Activated naive CD4-positive, alpha-beta T cell treated with Interleukin-2 at 50 U/mL for 16 hours (primary cell): Measurements from ENCODE around the gene TRIM28.

Source experiments
- DNase-seq: peaks from one replicate; pipeline ENCODE4 v3.0.0-alpha.2; 2020

TRIM28 gene

DNA sequence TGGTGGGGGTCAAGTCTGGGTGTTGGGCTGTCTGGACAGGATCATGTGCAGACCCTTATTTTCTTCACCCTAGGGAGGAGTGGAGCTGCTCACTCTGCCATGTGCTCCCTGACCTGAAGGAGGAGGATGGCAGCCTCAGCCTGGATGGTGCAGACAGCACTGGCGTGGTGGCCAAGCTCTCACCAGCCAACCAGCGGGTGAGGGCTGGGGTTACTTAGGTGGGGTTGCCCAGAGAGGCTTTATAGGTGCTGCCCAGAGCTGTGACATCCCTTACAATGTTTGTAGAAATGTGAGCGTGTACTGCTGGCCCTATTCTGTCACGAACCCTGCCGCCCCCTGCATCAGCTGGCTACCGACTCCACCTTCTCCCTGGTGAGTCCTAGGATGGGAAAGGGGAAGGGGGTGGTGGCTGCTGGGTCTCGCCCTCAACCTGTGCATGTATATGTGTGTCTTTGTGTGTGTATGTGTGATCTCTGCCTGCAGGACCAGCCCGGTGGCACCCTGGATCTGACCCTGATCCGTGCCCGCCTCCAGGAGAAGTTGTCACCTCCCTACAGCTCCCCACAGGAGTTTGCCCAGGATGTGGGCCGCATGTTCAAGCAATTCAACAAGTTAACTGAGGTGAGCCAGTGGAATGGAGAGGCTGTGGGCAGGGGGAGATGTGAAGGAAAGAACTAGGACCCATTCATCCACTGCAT, 5.9 kb downstream of the TRIM28 start:
- DNase-seq, result no peak

- DNase-seq, result no peak
These were observed 6.7 kb downstream of the TRIM28 start for GRCh38 chr19:58550362-58551122.

DNA sequence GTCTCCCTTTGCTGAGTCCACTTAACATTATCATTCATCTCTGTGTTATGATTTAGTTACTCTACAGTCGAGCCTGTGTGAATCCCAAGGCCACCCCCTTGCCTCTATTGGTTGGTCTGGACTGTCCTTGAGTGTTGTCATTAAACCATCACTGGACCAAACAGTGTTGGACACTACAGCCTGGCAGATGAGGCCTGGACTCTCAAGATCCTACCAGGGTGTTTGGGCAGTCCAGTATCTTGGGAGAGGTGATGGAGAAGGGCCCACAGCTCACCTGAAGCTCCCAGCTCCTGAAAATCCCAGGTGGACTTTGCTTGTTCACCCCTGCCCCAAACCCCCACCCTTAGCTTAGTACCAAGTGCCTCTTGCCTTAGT, 7.2 kb downstream of the TRIM28 start:
- no peak for DNase-seq

GRCh38 chr19:58551577-58552471, 8.0 kb downstream of the TRIM28 start:
- DNase-seq, result no peak

DNA sequence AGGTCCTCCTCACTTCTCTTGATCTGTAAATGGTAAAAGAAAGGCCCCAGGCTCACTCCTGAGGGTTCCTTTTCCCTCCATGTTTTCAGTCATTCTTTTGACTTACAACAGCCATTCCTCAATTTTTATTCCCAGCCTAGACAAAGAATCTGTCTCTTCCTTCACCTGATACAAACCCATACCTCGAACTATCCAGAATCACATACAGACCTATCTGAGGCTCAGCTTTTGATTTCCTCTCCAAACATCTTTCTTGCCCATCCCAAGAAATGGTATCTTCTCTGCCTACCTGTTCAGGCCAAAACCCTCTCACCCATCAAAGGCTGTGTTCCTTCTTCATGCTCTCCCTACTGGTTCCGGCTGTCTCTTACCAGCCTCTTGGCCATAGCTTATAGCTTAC, 8.8 kb downstream of the TRIM28 start:
- DNase-seq, result no peak

GRCh38 chr19:58553799-58554493, 10.1 kb downstream of the TRIM28 start:
- no peak for DNase-seq

DNA sequence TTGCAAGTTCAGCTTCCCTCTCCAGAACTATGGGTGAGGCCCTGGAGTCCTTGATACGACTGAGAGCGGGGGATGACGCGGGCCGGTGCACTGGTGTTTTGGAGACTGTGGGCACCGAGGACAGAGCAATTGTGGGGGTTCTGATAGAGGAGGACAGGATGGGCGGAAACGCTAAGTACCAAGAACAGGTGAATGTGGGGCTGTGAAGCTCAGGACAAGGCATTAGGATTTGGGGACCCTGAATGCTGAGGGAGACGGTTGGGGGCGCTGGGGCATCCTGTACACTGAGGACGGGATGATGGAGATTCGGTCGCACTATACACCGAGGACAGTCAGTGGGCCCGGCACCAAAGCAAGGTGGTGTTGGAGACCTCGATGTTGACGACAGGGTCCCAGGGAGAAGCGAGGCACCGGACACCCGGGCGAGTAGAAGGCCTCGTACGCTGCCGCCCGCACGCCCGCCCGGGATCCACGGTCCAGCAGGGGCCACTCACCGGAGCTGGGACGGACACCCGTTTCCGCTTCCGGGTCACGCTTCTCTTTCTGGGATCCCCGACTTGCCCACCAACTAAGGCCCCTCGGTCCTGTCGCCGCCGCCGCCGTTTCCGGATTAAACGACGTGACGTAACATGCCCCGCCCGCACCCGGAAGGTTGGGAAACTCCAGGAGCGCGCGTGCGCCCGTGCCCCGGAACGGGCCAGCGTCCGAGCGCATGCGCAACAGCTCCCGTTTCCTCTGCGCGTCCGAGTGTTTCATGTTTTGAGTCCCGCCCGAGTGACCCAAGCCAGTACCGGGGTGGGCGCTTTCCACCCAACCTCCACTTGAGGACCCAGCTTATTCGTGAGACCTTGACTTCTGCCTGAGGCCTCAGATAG, 10.9 kb downstream of the TRIM28 start, which contains the start of gene CHMP2A:
Gene CHMP2A (minus strand): TSS at position 612 of the 875 bp plus-strand sequence. CDS start 893 bp downstream, outside the sequence.
- DNase-seq, result peak; percentile 98

DNA sequence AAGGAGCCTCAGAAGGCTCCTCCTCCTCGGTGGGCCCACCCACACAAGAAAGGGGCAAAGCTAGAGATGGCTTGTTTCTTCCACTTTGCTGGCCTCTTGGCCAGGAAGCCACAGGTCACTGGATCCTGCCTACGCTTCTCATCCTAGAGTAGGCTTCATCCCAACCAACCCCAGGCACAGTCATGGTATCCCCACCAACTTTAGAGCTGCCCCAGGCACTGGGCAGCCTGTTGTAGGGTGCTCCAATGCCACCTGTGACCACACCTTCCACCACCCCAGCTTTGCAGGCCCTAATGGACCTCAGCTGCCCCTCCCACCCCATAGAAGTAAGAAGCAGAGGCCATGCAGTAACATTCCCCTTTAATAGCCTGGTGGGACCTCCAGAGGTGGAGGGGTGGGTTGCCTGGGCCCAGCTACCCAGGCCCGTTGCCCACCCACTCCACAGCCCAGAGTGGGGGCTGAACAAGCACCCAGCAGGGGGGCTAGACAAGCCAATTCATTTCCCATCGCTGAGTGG, 11.6 kb downstream of the TRIM28 start:
- DNase-seq, result no peak

GRCh38 chr19:58555920-58556621, 12.2 kb downstream of the TRIM28 start:
- DNase-seq, result no peak

DNA sequence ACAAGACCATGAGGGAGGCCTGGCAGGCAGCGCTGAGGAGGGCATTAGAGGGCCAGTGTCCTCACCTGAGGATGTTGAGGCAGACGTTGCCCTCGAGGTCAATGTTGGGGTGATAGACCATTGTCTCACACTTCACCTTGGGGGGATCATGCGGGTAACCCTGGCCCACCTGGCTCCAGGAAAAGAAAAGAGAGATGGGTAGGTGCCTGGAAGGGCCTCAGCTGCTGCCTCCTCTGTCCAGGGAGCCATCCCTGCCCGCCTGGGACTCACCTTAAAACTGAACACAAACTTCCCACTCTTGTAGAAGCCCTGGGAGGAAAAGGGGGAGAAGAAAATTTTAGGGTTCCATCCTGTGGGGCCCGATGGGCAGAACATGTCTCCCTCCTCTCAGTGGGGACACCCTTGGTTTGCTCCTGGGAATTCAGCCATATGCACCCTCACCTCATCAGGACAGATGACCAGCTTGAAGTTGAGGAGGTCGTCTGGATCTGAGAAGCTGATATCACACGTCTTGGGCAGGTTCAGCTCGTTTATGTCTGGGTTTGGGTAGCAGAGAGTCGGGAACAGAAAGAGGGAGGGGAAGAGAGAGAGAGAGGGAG, 12.9 kb downstream of the TRIM28 start:
- DNase-seq, result no peak

GRCh38 chr19:58557221-58558065, 13.6 kb downstream of the TRIM28 start:
- no peak for DNase-seq

DNA sequence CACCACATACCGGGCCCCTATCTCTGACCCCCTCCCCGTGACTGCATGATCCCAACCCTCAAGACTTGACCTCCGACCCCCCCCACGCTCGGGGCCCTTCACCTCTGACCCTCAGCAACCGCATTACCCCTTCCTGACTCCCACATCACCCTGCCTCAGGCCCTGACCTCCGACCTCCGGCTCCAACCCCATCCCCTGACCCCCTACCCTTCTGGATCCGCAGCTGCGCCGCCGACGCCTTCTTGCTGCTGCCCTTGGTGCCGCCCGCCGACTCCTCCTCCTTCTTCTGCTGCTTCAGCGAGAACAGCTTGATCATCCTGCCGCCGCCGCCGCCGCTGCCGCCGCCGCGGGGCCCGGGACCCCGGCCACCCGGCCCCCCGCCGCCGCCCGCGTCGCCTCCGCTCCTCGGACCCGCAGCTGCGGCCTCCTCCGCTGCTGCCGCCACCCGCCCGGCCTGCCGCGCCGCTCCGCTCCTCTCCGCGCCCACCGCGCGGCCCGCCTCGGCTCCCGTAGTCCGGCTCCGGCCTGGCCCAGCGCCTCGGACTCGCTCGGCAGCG, 14.3 kb downstream of the TRIM28 start, which contains the start of gene UBE2M:
Gene UBE2M (minus strand): TSS at position 546 of the 557 bp plus-strand sequence. CDS start 230 bp downstream, at position 316.
- peak; percentile 71 for DNase-seq

DNA sequence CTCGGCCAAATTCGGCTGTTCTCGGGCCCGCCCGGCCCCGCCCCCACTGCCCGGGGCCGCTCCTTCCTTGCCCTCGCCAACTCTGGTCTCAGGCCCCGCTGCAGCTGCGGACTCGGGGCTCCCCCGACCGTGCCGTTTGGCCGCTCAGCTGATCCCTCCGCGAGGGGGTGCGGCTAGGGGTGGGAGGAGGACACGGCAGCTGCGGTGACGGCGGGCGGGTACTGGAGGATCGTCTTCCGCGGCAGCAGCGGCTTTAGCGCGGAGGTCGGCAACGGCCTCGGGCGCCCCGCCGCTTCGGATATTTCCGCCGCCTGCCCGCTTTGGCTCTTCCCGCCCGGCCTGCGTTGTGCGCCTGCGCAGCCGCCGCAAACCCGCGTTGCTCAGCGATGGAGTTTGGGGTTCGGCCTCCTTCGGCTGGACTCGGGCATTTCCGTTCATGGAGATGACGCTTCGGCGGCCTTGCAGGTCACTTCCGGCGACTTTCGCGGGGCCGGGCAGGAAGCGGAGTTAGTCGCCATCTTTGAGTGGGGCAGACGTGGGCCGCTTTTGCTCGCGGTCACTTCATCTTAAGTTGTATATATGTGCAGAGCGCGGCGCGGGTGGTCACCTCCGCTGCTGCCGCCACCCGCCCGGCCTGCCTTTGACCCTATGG, 14.9 kb downstream of the TRIM28 start:
- DNase-seq, result peak; percentile 99

GRCh38 chr19:58559275-58560006, 15.6 kb downstream of the TRIM28 start:
- peak; percentile 67 for DNase-seq

GRCh38 chr19:58560007-58560887, 16.4 kb downstream of the TRIM28 start:
- DNase-seq, result no peak

GRCh38 chr19:58560921-58561320, 17.1 kb downstream of the TRIM28 start:
- DNase-seq, result no peak
